Amniotic stem cell (primary cell): ENCODE results near the gene CKAP5.

Experiments used
- DNase-seq: peaks from one replicate; lab custom pipeline; 2025; lab: John Stamatoyannopoulos, UW

The CKAP5 gene

GRCh38 chr11:46698597-46698996, 147.5 kb downstream of the CKAP5 start:
- DNase-seq, result no peak

GRCh38 chr11:46697723-46698122, 148.4 kb downstream of the CKAP5 start:
- no peak for DNase-seq

GRCh38 chr11:46697303-46697702, 148.8 kb downstream of the CKAP5 start:
- no peak for DNase-seq

- DNase-seq, result no peak
Measured at GRCh38 chr11:46696212-46696558, 149.9 kb downstream of the CKAP5 start.

GRCh38 chr11:46695345-46696211, 150.5 kb downstream of the CKAP5 start:
- no peak for DNase-seq

GRCh38 chr11:46694607-46695006, 151.5 kb downstream of the CKAP5 start:
- no peak for DNase-seq

GRCh38 chr11:46694072-46694471, 152.0 kb downstream of the CKAP5 start:
- no peak for DNase-seq

GRCh38 chr11:46693597-46694012, 152.5 kb downstream of the CKAP5 start:
- no peak for DNase-seq
